Measurements from ENCODE around the gene SIN3B. TPM values are rescaled to one million over a fixed set of nuclear protein-coding genes. Genes with fewer than 3 reads are reported as not detected.

Gene SIN3B
- total RNA-seq, 4 donors from 2014 or later = 75.2 to 152 (median 86.3) TPM

DNA sequence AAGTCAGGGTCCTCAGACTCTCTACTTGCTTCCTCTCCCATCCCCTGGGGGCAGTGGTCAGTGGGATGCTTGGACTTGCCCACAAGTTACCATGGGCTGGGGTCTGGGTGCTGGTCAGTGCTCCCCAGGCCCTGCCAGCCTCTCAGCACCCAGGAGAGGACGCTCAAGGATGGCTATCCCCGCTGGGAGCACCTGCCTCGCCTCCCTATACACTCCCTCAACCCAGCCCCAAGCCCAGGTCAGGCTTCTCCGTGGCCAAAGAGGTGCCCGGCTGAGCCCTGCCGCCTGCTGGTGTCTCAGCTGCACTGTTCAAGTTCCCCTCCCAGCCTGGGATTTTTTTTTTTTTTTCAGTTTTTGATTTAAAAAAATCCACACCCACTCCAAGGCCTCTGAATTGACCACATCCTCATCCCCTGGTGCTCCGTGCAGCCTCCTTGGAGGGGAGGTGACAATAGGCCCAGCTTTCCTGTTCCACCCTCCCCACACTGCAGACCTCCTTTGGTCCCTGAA, 70.4 kb downstream of the SIN3B start:
- Histone ChIP-seq H3K27me3 (no peaks in the 10 kb centered on the region), H3K27ac (no peak overlapping the region), H3K9me3 (peaks cover 0 to 4% (median 0%) of the 10 kb centered on the region in 4 donors), H3K4me3 (no peak overlapping the region), H3K36me3 (no peaks in the 10 kb centered on the region), H3K4me1 (peaks cover 0 to 25% (median 11%) of the 10 kb centered on the region in 4 donors)
- TF ChIP-seq, protein P1, sequence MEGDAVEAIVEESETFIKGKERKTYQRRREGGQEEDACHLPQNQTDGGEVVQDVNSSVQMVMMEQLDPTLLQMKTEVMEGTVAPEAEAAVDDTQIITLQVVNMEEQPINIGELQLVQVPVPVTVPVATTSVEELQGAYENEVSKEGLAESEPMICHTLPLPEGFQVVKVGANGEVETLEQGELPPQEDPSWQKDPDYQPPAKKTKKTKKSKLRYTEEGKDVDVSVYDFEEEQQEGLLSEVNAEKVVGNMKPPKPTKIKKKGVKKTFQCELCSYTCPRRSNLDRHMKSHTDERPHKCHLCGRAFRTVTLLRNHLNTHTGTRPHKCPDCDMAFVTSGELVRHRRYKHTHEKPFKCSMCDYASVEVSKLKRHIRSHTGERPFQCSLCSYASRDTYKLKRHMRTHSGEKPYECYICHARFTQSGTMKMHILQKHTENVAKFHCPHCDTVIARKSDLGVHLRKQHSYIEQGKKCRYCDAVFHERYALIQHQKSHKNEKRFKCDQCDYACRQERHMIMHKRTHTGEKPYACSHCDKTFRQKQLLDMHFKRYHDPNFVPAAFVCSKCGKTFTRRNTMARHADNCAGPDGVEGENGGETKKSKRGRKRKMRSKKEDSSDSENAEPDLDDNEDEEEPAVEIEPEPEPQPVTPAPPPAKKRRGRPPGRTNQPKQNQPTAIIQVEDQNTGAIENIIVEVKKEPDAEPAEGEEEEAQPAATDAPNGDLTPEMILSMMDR (IDR thresholded peaks at IDR 0.05) = peak; percentile 30 to 54 (median 49)
- no peak for TF ChIP-seq EP300 (IDR thresholded peaks at IDR 0.05)
- 34 to 37% methylated on average over 7 of the region's 7 CpGs for WGBS, 2 donors
- no peak for DNase-seq (ENCODE audit: low spot score in 2 of 2)

- Histone ChIP-seq H3K27ac (no peak overlapping the region), H3K27me3 (no peaks in the 10 kb centered on the region), H3K9me3 (peaks cover 0 to 5% (median 0%) of the 10 kb centered on the region in 4 donors), H3K36me3 (no peaks in the 10 kb centered on the region), H3K4me3 (no peak overlapping the region), H3K4me1 (peaks cover 0 to 8% (median 6%) of the 10 kb centered on the region in 4 donors)
- no peak for DNase-seq (ENCODE audit: low spot score in 2 of 2)
- 85 to 90% methylated on average over 16 to 19 of the region's 19 CpGs for WGBS, 2 donors
- TF ChIP-seq, protein P1 (IDR thresholded peaks at IDR 0.05) = no peak
- no peak for TF ChIP-seq EP300 (IDR thresholded peaks at IDR 0.05)
- no peak for TF ChIP-seq POLR2A (IDR thresholded peaks at IDR 0.05)
These were observed 72.4 kb downstream of the SIN3B start for GRCh38 chr19:16901491-16902175.

DNA sequence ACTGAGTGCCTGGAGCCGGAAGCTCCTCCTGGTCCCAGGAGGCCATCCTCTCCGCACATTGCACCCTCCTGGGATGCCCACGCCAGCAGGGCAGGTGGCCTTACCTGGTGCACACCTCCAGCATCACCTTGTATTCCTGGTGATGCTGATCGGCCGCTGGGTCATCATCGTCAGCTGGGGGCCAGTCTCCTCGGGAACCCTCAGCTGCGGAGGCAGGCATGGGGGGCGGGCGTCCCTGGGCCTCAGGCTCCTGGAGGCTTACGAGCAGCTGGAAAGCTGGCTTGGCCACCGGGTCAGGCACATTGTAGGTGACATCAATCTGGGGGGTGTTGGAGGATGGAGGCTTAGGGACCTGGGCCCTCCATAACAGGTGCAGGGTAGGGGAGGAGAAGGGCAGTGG, 73.3 kb downstream of the SIN3B start:
- no peak for DNase-seq (ENCODE audit: low spot score in 2 of 2)
- no peak for TF ChIP-seq POLR2A (IDR thresholded peaks at IDR 0.05)
- TF ChIP-seq EP300 (IDR thresholded peaks at IDR 0.05) = no peak
- TF ChIP-seq, protein P1 (IDR thresholded peaks at IDR 0.05) = no peak
- Histone ChIP-seq H3K9me3 (peaks cover 0 to 5% (median 0%) of the 10 kb centered on the region in 4 donors), H3K36me3 (no peaks in the 10 kb centered on the region), H3K4me3 (no peak overlapping the region), H3K4me1 (peaks cover 0 to 7% (median 5%) of the 10 kb centered on the region in 4 donors), H3K27ac (no peak overlapping the region), H3K27me3 (no peaks in the 10 kb centered on the region)
- WGBS, 2 donors = 92 to 96% methylated on average over 11 to 12 of the region's 12 CpGs

DNA sequence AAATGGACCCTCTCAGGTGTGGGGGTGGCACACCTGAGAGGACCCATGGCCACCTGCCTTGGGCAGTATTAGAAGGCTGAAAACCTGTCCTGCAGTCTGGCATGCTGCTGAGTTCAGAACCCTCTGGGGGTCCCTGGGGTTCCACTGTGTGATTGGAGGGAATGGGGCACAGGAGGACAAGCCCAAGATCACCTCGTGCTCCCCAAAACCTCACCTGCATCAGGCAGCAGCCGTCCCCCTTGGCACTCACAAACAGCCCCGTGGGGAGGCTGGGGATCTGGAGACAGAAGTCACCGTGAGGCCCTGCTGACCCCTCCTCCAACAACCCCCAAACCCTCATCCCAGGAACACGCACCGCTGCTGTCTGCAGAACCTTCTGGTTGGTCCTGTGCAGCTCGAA, 74.1 kb downstream of the SIN3B start:
- no peaks in the 10 kb centered on the region for H3K4me1 ChIP-seq
- H3K27me3 ChIP-seq = no peaks in the 10 kb centered on the region
- H3K9me3 ChIP-seq = peaks cover 0 to 5% (median 0%) of the 10 kb centered on the region in 4 donors
- DNase-seq (ENCODE audit: low spot score in 2 of 2) = no peak
- no peak overlapping the region for H3K27ac ChIP-seq
- WGBS, 2 donors = 89 to 93% methylated on average over 6 to 7 of the region's 7 CpGs
- no peaks in the 10 kb centered on the region for H3K36me3 ChIP-seq
- TF ChIP-seq EP300 (IDR thresholded peaks at IDR 0.05) (no peak), POLR2A (IDR thresholded peaks at IDR 0.05) (no peak)
- TF ChIP-seq, protein P1 (IDR thresholded peaks at IDR 0.05) = no peak
- no peak overlapping the region for H3K4me3 ChIP-seq

- no peaks in the 10 kb centered on the region for H3K27me3 ChIP-seq
- H3K4me3 ChIP-seq = no peak overlapping the region
- H3K4me1 ChIP-seq = no peaks in the 10 kb centered on the region
- peaks cover 0 to 5% (median 0%) of the 10 kb centered on the region in 4 donors for H3K9me3 ChIP-seq
- DNase-seq (ENCODE audit: low spot score in 2 of 2) = no peak
- H3K36me3 ChIP-seq = no peaks in the 10 kb centered on the region
- TF ChIP-seq POLR2A (IDR thresholded peaks at IDR 0.05) (no peak), EP300 (IDR thresholded peaks at IDR 0.05) (no peak)
- TF ChIP-seq, protein P1 (IDR thresholded peaks at IDR 0.05) = no peak
- WGBS, 2 donors = 68 to 70% methylated on average over 3 to 5 of the region's 5 CpGs
- no peak overlapping the region for H3K27ac ChIP-seq
These were observed 75.4 kb downstream of the SIN3B start for GRCh38 chr19:16904599-16904998.
